ENCODE data around the gene PER3. TPM values are rescaled to one million over a fixed set of nuclear protein-coding genes. Genes with fewer than 3 reads are reported as not detected.

Gene PER3
- total and polyA plus RNA-seq, 4 donors: 3.3 to 21.0 (median 6.2) TPM

DNA sequence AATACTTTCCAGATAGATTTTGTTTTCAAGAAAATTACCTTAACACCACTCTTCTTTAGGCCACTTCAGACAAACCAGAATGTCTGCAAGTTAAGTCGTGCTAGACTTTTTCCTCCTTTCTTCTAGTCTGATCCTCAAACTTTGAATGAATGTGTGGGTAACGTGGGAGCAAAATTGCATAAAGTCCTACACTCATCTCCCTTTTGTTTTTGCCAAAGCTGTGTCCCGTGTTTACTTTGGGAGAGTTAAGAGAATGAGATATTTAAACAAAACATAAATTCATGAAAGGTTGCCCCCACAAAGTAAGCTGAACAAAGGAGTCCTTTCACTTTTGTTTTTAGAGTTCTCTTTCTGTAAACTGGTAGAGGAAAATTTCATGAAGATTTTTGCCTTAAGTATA is 29.9 kb upstream of the PER3 start:
- TF ChIP-seq, protein P1, sequence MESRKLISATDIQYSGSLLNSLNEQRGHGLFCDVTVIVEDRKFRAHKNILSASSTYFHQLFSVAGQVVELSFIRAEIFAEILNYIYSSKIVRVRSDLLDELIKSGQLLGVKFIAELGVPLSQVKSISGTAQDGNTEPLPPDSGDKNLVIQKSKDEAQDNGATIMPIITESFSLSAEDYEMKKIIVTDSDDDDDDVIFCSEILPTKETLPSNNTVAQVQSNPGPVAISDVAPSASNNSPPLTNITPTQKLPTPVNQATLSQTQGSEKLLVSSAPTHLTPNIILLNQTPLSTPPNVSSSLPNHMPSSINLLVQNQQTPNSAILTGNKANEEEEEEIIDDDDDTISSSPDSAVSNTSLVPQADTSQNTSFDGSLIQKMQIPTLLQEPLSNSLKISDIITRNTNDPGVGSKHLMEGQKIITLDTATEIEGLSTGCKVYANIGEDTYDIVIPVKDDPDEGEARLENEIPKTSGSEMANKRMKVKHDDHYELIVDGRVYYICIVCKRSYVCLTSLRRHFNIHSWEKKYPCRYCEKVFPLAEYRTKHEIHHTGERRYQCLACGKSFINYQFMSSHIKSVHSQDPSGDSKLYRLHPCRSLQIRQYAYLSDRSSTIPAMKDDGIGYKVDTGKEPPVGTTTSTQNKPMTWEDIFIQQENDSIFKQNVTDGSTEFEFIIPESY (IDR thresholded peaks at IDR 0.05): no peak
- no peak for TF ChIP-seq EGR1 (IDR thresholded peaks at IDR 0.05; ENCODE audit: low read depth in 2 of 2)
- TF ChIP-seq HNF4G (IDR thresholded peaks at IDR 0.05): no peak
- TF ChIP-seq SP1 (IDR thresholded peaks at IDR 0.05): no peak
- TF ChIP-seq, protein P2, sequence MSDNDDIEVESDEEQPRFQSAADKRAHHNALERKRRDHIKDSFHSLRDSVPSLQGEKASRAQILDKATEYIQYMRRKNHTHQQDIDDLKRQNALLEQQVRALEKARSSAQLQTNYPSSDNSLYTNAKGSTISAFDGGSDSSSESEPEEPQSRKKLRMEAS (IDR thresholded peaks at IDR 0.05): no peak
- TF ChIP-seq, protein P3, sequence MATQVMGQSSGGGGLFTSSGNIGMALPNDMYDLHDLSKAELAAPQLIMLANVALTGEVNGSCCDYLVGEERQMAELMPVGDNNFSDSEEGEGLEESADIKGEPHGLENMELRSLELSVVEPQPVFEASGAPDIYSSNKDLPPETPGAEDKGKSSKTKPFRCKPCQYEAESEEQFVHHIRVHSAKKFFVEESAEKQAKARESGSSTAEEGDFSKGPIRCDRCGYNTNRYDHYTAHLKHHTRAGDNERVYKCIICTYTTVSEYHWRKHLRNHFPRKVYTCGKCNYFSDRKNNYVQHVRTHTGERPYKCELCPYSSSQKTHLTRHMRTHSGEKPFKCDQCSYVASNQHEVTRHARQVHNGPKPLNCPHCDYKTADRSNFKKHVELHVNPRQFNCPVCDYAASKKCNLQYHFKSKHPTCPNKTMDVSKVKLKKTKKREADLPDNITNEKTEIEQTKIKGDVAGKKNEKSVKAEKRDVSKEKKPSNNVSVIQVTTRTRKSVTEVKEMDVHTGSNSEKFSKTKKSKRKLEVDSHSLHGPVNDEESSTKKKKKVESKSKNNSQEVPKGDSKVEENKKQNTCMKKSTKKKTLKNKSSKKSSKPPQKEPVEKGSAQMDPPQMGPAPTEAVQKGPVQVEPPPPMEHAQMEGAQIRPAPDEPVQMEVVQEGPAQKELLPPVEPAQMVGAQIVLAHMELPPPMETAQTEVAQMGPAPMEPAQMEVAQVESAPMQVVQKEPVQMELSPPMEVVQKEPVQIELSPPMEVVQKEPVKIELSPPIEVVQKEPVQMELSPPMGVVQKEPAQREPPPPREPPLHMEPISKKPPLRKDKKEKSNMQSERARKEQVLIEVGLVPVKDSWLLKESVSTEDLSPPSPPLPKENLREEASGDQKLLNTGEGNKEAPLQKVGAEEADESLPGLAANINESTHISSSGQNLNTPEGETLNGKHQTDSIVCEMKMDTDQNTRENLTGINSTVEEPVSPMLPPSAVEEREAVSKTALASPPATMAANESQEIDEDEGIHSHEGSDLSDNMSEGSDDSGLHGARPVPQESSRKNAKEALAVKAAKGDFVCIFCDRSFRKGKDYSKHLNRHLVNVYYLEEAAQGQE (IDR thresholded peaks at IDR 0.05): no peak
- TF ChIP-seq, protein P4, sequence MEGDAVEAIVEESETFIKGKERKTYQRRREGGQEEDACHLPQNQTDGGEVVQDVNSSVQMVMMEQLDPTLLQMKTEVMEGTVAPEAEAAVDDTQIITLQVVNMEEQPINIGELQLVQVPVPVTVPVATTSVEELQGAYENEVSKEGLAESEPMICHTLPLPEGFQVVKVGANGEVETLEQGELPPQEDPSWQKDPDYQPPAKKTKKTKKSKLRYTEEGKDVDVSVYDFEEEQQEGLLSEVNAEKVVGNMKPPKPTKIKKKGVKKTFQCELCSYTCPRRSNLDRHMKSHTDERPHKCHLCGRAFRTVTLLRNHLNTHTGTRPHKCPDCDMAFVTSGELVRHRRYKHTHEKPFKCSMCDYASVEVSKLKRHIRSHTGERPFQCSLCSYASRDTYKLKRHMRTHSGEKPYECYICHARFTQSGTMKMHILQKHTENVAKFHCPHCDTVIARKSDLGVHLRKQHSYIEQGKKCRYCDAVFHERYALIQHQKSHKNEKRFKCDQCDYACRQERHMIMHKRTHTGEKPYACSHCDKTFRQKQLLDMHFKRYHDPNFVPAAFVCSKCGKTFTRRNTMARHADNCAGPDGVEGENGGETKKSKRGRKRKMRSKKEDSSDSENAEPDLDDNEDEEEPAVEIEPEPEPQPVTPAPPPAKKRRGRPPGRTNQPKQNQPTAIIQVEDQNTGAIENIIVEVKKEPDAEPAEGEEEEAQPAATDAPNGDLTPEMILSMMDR (IDR thresholded peaks at IDR 0.05; ENCODE audit: low read depth, low read length, missing input control): no peak
- TF ChIP-seq GABPA (IDR thresholded peaks at IDR 0.05 in 1 of 2, conservative IDR thresholded peaks at IDR 0.05 in 1 of 2): no peak
- no peak for TF ChIP-seq JUND (IDR thresholded peaks at IDR 0.05)
- TF ChIP-seq FOXA2 (IDR thresholded peaks at IDR 0.05): no peak
- TF ChIP-seq RXRA (IDR thresholded peaks at IDR 0.05): no peak
- no peak for TF ChIP-seq NR2F2 (IDR thresholded peaks at IDR 0.05)
- no peak for TF ChIP-seq RAD21 (IDR thresholded peaks at IDR 0.05)
- no peak for TF ChIP-seq HNF4A (conservative IDR thresholded peaks at IDR 0.05)
- TF ChIP-seq, protein P5, sequence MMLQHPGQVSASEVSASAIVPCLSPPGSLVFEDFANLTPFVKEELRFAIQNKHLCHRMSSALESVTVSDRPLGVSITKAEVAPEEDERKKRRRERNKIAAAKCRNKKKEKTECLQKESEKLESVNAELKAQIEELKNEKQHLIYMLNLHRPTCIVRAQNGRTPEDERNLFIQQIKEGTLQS (IDR thresholded peaks at IDR 0.05): no peak
- H3K9ac ChIP-seq (ENCODE audit: low read depth in 1 of 2, low read length in 2 of 2): no peak overlapping the region
- H3K4me1 ChIP-seq (ENCODE audit: control insufficient read depth in 4 of 4, insufficient read depth in 4 of 4, low read length in 3 of 4): peaks cover 0 to 8% (median 7%) of the 10 kb centered on the region in 4 donors
- DNase-seq (ENCODE audit: low spot score): no peak
- no peaks in the 10 kb centered on the region for H3K9me3 ChIP-seq (ENCODE audit: control insufficient read depth in 4 of 4, low read length in 3 of 4)
- no peak overlapping the region for H3K4me3 ChIP-seq (ENCODE audit: low read depth in 1 of 3, low read length in 3 of 3)
- H3K27ac ChIP-seq (ENCODE audit: low read depth in 1 of 2, low read length in 2 of 2): no peak overlapping the region
- no peaks in the 10 kb centered on the region for H3K36me3 ChIP-seq (ENCODE audit: control insufficient read depth in 4 of 4, insufficient read depth in 3 of 4, low read depth in 1 of 4, low read length in 3 of 4)
- WGBS: 73% methylated on average over 3 of the region's 3 CpGs
- no peaks in the 10 kb centered on the region for H3K27me3 ChIP-seq (ENCODE audit: control insufficient read depth in 4 of 4, insufficient read depth in 4 of 4, low read length in 3 of 4)

DNA sequence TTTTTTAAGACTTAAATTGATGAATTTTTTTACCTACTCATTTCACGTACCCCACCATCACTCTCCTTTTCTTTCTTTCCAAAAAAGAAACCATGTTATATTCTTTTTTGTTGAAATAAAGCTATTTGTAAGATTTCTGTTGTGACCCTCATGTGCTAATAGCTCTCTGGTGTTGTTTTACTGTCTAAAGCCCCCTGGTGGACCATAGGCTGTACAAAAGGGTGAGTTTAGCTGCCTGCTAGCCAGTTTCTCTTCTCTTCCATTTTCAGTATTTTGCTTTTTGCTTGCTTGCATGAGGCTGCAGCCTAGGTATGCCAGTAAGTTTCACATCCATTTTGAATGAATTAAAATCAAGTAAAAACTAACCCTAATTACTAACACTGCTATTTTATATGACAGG is 28.6 kb upstream of the PER3 start:
- no peak overlapping the region for H3K27ac ChIP-seq (ENCODE audit: low read depth in 1 of 2, low read length in 2 of 2)
- no peak for DNase-seq (ENCODE audit: low spot score)
- H3K36me3 ChIP-seq (ENCODE audit: control insufficient read depth in 4 of 4, insufficient read depth in 3 of 4, low read depth in 1 of 4, low read length in 3 of 4): no peaks in the 10 kb centered on the region
- 94% methylated on average over 1 of the region's 1 CpG for WGBS
- no peaks in the 10 kb centered on the region for H3K27me3 ChIP-seq (ENCODE audit: control insufficient read depth in 4 of 4, insufficient read depth in 4 of 4, low read length in 3 of 4)
- H3K9me3 ChIP-seq (ENCODE audit: control insufficient read depth in 4 of 4, low read length in 3 of 4): no peaks in the 10 kb centered on the region
- H3K9ac ChIP-seq (ENCODE audit: low read depth in 1 of 2, low read length in 2 of 2): no peak overlapping the region
- peaks cover 0 to 8% (median 7%) of the 10 kb centered on the region in 4 donors for H3K4me1 ChIP-seq (ENCODE audit: control insufficient read depth in 4 of 4, insufficient read depth in 4 of 4, low read length in 3 of 4)
- no peak overlapping the region for H3K4me3 ChIP-seq (ENCODE audit: low read depth in 1 of 3, low read length in 3 of 3)
- TF ChIP-seq GABPA (IDR thresholded peaks at IDR 0.05 in 1 of 2, conservative IDR thresholded peaks at IDR 0.05 in 1 of 2) (no peak), FOXA1 (IDR thresholded peaks at IDR 0.05) (no peak)
